HUES48 (cell line): ENCODE data around the gene PXDN.
A peak's percentile ranks its signal among the peaks of the same experiment; 100 is the strongest.

Experiments
- H3K27ac ChIP-seq: one replicate; pipeline ENCODE4 v1.7.0; 2013; ENCODE audit warnings: low read depth, low read length, inconsistent platforms
- H3K27me3 ChIP-seq: 2 replicates; pipeline ENCODE4 v1.6.1; 2013; ENCODE audit warnings: mild to moderate bottlenecking, low read length; ENCODE audit not compliant: control insufficient read depth, insufficient read depth
- H3K36me3 ChIP-seq: 2 replicates; pipeline ENCODE4 v1.6.1; 2013; ENCODE audit warnings: low read length; ENCODE audit not compliant: control insufficient read depth, insufficient read depth
- H3K4me1 ChIP-seq: 2 replicates; pipeline ENCODE4 v1.6.1; 2013; ENCODE audit warnings: mild to moderate bottlenecking, low read length; ENCODE audit not compliant: control insufficient read depth, insufficient read depth
- H3K4me3 ChIP-seq: 2 replicates; pipeline ENCODE4 v1.5.1; 2013; ENCODE audit warnings: mild to moderate bottlenecking, low read depth, low read length
- H3K9ac ChIP-seq: 2 replicates; pipeline ENCODE4 v1.6.1; 2013; ENCODE audit warnings: mild to moderate bottlenecking, low read depth, low read length, moderate library complexity
- H3K9me3 ChIP-seq: 2 replicates; pipeline ENCODE4 v1.6.1; 2013; ENCODE audit warnings: low read length; ENCODE audit not compliant: control insufficient read depth, insufficient read depth

Gene PXDN

GRCh38 chr2:1694371-1695271 is 49.7 kb downstream of the PXDN start:
- H3K9ac ChIP-seq = no peak overlapping the region; the same call in 1 of the 2 replicates

DNA sequence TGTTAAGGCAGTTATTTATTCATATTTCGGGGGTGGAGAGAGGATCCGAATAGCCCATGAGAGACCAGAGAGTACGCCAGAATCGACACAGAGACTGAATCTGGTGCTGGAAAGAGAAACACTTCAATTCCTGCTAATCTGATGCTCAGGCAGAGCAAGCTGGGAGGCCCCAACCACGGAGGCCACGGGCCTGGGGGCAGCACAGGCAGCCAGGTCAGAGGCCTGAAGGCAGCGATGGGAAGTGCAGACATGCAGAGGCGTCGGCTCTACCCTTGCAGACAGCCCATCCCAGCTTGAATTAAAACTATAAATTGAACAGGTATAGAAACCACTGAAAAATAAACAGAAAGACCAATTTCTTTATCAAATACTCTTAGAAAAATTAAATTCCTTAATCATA is 50.6 kb downstream of the PXDN start:
- Histone ChIP-seq H3K4me3 (no peak overlapping the region), H3K27me3 (no peaks in the 10 kb centered on the region), H3K4me1 (peaks cover 5% of the 10 kb centered on the region; the same call in 1 of the 2 replicates), H3K36me3 (peaks cover 41% of the 10 kb centered on the region), H3K9ac (no peak overlapping the region), H3K9me3 (no peaks in the 10 kb centered on the region), H3K27ac (no peak overlapping the region)

More at GRCh38 chr2:1694371-1695271, 49.7 kb downstream of the PXDN start:
- Histone ChIP-seq H3K4me1 (peaks cover 5% of the 10 kb centered on the region; the same call in 1 of the 2 replicates), H3K27me3 (no peaks in the 10 kb centered on the region), H3K4me3 (no peak overlapping the region), H3K36me3 (peaks cover 33% of the 10 kb centered on the region), H3K27ac (no peak overlapping the region), H3K9me3 (no peaks in the 10 kb centered on the region)

DNA sequence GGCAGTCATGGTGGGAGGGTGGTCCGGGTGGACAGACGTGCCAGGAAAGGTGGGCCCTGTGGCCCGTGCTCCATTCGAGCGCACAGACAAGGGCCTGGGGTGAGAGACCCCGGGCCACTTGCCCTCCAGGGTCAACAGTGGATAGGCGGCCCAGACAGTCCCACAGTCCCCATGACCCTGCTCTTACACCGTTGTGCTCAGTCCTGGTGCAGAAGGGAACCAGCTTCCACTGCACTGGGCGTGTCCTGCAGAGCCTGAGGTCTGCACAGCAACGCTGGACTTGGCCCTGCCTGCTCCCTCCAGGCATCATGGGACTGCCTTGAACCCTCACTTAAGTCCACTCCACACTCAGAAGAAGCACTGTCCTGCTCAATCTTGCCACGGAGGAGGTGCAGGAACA is 52.0 kb downstream of the PXDN start:
- H3K9ac ChIP-seq = no peak overlapping the region
- H3K4me1 ChIP-seq = no peaks in the 10 kb centered on the region
- H3K27ac ChIP-seq = no peak overlapping the region
- H3K9me3 ChIP-seq = no peaks in the 10 kb centered on the region
- H3K4me3 ChIP-seq = no peak overlapping the region
- H3K27me3 ChIP-seq = no peaks in the 10 kb centered on the region
- peaks cover 53% of the 10 kb centered on the region for H3K36me3 ChIP-seq

DNA sequence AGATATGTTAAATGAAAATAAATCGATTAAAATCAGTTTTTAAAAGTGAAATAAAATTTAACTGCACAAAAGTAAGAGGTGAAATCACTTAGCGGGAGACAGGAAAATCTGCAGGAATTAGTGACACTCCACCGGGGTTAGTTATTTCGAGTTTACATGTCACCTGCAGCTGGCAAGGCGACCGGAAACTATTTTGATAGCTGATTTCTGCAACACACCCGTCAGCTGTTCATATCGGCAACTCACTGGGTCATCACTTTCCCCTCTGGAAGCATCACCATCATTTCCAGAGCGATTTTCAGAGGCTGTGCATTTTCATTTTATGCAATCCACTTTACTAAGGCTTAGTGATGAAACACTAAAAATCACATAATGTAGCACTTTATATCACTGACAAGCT is 52.9 kb downstream of the PXDN start:
- H3K9me3 ChIP-seq = no peaks in the 10 kb centered on the region
- peaks cover under 1% of the 10 kb centered on the region; the same call in 1 of the 2 replicates for H3K4me1 ChIP-seq
- no peak overlapping the region for H3K4me3 ChIP-seq
- H3K36me3 ChIP-seq = peaks cover 62% of the 10 kb centered on the region
- H3K27ac ChIP-seq = no peak overlapping the region
- no peaks in the 10 kb centered on the region for H3K27me3 ChIP-seq
- H3K9ac ChIP-seq = no peak overlapping the region

- Histone ChIP-seq H3K4me3 (no peak overlapping the region), H3K9me3 (no peaks in the 10 kb centered on the region), H3K36me3 (peaks cover 66% of the 10 kb centered on the region), H3K27me3 (no peaks in the 10 kb centered on the region), H3K9ac (no peak overlapping the region), H3K4me1 (peaks cover 6% of the 10 kb centered on the region), H3K27ac (no peak overlapping the region)
Measured at GRCh38 chr2:1690056-1690775, 54.1 kb downstream of the PXDN start.

DNA sequence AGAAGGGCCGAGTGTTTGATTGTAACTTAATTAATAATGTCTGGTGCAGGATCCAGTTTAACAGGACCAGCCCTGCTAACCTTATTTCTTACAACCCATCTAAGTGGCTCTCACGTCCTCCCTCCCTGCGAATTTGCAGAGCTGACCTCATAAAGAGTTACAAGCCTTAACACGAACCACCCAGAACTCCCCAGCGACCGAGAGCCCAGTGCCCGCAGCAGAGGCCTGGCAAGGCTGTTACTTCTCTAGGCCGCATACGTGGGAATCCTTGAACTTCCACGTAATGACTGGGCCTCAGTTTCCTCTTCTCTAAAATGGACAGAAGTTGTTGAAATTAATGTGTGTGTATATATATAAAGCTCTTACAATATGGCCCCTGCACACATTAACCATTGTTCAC is 55.5 kb downstream of the PXDN start:
- Histone ChIP-seq H3K36me3 (peaks cover 67% of the 10 kb centered on the region), H3K9ac (no peak overlapping the region), H3K27ac (no peak overlapping the region), H3K27me3 (no peaks in the 10 kb centered on the region), H3K4me1 (peaks cover 6% of the 10 kb centered on the region), H3K9me3 (no peaks in the 10 kb centered on the region), H3K4me3 (no peak overlapping the region)

DNA sequence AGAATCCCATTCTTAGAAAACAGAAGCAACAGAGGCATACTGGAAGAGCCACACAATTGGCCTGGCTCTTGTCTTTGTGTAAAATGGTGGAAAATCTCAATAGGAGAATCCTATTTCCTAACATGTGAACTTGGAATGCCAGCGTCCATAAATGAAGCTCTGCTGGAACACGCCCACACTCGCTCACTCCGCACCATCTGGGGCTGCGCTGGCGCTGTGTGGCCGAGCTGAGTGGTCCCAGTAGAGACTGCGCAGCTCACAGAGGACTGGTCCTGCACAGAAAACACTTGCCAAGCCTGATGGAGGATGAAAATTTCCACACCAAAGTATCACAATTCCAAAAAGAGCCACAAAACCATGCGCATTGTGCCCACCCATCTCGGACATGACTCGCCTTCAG is 56.2 kb downstream of the PXDN start:
- Histone ChIP-seq H3K9ac (no peak overlapping the region), H3K27ac (no peak overlapping the region), H3K36me3 (peaks cover 73% of the 10 kb centered on the region), H3K4me1 (peaks cover 6% of the 10 kb centered on the region), H3K4me3 (no peak overlapping the region), H3K9me3 (no peaks in the 10 kb centered on the region), H3K27me3 (no peaks in the 10 kb centered on the region)

GRCh38 chr2:1687254-1687653 is 57.1 kb downstream of the PXDN start:
- Histone ChIP-seq H3K9ac (no peak overlapping the region), H3K4me1 (peaks cover 6% of the 10 kb centered on the region), H3K27me3 (no peaks in the 10 kb centered on the region), H3K4me3 (no peak overlapping the region), H3K36me3 (peaks cover 70% of the 10 kb centered on the region), H3K27ac (no peak overlapping the region), H3K9me3 (no peaks in the 10 kb centered on the region)

DNA sequence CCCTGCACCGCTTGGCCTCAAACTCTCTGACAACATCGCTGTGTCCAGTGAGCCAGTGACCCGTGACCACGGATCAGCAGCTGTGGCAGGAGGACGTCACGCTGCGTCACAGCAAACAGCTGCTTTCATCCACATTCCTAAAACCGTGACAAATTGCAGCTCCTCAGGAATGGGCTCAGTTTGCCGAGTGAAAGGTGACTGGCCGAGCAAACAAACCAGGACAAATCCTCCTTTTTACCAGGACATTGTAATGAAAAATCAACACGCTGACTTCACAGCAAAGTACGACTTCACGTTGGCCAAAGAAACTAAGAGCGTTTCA is 57.6 kb downstream of the PXDN start:
- no peaks in the 10 kb centered on the region for H3K9me3 ChIP-seq
- peak overlapping the region; percentile 12; the same call in 1 of the 2 replicates for H3K9ac ChIP-seq
- H3K27ac ChIP-seq = no peak overlapping the region
- no peak overlapping the region for H3K4me3 ChIP-seq
- no peaks in the 10 kb centered on the region for H3K27me3 ChIP-seq
- peaks cover 6% of the 10 kb centered on the region for H3K4me1 ChIP-seq
- peaks cover 69% of the 10 kb centered on the region for H3K36me3 ChIP-seq

- H3K4me3 ChIP-seq = no peak overlapping the region
- peaks cover 6% of the 10 kb centered on the region for H3K4me1 ChIP-seq
- peak overlapping the region; percentile 54 for H3K27ac ChIP-seq
- no peaks in the 10 kb centered on the region for H3K9me3 ChIP-seq
- peak overlapping the region; percentile 12; the same call in 1 of the 2 replicates for H3K9ac ChIP-seq
- H3K36me3 ChIP-seq = peaks cover 69% of the 10 kb centered on the region
- H3K27me3 ChIP-seq = no peaks in the 10 kb centered on the region
Measured at GRCh38 chr2:1685957-1686783, 58.1 kb downstream of the PXDN start.
